HT1080 (cell line): ENCODE measurements around the gene KCNAB2. TPM values are rescaled to one million over a fixed set of nuclear protein-coding genes. Genes with fewer than 3 reads are reported as not detected.
"Not testable (repeated sequence)": the region's sequence is repeated elsewhere in the genome, so short reads cannot be mapped to it uniquely, and the experiment has no call there.

Experiments
- DNase-seq: peaks from one replicate; pipeline ENCODE4 v3.0.0-alpha.2; 2015; ENCODE audit warnings: low read depth
- total RNA-seq: library from RNA; depleted of rRNA; stranded (reverse); fragments of >200 nt; shearing (Covaris generic); gene quantifications from 2 replicates; pipeline ENCODE4 v1.2.3, GENCODE V29; 2014

KCNAB2 gene
- total RNA-seq, 1 experiment from 2014 or later: 31.6 TPM

DNA sequence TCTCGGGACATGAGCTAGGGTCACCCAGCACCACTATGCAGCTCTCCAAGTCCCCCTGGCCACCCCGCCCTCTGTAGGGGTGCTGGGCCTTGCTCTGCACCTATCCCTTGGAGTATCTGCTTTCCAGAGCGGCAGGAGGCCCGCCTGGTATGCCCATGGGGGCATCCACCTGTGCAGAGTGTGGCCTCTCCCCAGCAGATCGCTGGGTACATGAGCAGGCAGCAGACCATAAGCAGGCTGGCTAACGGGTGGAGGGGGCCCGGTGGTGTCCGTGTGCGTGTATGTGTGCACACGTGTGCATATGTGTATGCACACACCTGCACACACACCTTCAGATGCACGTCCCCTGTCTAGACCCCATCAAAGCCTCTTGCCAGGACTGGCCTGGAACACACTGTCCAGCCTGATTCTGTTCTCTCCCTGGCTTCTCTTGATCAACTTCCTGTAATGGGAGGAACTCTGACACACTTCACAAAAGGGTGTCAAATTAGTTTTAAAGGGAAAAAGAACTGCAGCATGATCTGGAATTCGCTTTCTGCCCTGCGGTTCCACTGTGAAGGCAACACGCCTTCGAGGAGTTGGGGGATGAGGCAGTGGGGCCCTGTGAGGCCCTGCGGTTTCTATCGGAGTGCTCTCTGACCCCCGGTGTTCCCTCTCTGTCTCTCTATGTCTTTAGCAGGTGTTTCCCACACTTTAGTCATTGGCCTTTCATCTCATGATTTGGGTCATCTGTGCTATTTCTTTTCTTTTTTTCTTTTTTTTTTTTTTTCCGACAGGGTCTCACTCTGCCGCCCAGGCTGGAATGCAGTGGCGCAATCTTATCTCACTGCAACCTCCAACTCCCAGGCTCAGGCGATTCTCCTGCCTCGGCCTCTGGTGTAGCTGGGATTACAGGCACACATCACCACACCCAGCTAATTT lies 36.3 kb upstream of the KCNAB2 start:
- DNase-seq: no peak

DNA sequence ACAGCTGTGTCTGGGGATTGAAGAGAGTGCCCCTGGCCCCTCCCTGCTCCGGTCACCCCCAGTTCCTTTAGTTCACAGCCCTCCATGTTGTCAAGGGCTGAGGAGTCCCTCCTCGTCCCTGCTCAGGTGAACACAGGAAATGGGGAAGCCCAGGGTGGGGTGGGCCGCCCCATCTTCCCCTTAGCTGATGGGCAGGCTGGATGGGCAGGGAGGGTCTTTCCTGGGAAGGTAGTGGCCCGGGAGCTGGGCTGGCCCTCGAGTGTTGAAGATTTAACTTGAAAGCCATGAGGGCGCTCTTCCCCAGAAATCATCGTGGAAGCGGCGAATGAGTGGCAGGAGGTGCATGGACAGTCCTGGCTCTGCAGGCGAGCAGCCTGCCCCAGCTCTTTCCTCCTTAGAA lies 35.1 kb upstream of the KCNAB2 start:
- DNase-seq: no peak

DNA sequence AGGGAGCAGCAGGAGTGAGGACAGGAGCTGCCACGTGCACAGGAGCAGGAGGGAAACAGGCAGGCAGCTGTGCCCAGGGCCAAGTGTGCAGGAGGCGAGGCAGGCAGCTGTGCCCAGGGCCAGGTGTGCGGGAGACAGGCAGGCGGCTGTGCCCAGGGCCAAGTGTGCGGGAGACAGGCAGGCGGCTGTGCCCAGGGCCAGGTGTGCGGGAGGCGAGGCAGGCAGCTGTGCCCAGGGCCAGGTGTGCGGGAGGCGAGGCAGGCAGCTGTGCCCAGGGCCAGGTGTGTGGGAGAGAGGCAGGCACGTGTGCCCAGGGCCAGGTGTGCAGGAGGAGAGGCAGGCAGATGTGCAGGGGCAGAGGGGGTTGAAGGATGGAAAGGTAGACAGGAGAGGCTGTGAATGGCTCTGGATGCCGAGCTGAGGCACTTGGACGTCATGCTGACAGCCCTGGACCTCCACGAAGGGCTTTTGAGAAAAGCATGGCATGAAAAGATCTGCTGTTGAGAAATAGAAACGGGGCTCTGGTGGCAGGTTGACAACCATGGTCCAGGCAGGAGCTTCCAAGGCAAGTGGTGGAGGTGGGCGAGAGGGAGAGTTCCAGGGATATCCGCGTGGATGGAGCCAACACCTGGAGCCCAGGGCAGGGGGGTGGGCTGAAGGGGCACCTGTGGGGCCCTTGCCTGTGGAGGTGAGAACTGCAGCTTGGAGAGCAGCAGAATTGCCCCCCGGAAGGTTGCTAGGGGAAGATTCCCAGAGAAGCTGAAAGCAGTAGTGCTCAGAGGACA lies 34.3 kb upstream of the KCNAB2 start:
- DNase-seq: no peak

DNA sequence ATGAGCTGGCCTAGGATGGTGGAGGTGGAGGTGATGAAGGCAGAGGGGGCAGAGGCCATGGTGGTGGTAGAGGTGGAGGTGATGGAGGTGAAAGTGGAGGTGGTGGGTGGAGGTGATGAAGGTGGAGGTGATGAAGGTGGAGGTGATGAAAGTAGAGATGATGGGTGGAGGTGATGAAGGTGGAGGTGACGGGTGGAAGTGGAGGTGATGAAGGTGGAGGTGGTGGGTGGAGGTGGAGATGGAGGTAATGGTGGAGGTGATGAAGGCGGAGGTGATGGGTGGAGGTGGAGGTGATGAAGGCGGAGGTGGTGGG lies 33.8 kb upstream of the KCNAB2 start:
- no peak for DNase-seq

DNA sequence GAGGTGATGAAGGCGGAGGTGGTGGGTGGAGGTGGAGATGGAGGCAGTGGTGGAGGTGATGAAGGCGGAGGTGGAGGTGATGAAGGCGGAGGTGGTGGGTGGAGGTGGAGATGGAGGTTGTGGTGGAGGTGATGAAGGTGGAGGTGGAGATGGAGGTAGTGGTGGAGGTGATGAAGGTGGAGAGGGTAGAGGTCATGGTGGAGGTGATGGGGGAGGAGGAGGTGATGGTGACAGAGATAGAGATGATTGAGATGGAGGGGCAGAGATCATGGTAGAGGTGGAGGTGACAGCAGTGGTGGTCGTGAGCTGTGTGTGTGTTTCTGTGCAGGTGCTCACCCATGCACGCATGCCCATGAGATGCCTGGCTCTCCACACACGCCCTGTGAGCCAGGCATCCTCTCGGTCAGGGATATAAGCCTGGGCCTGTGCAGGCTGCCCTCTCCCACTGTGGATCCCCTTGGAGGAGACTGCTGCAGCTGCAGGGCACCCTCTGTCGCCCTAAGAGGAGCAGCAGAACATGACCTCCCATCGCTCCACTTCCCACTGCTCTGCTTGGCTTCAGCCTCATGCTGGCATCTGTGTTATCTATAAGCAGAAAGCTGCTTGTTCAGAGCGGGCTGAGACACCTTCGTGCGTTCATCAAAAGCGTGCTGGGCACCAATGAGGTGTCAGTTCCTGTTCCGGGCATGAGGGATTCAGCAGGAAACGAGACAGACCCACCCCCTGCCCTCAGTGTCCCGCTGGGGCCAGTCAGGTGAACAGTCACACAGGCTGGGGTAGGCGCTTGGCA lies 33.0 kb upstream of the KCNAB2 start:
- DNase-seq: no peak

DNA sequence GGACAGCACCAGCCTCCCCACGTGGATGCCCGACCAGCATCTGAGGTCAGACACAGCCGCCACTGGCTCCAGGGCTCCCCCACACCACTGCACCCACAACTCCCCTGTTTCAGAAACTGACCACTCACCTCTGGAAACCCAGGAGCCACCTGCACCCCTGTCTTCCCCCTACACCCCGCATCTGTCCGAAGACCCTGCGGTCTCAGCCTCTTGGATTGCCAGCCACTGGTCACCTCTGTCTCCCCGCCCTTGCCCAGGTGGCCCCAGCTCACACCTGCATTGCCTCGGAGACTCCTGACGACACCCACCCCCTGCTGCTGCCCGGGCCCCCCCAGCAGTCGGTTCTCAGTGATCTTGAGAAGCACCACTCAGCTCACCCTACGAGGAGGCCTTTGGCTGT lies 32.2 kb upstream of the KCNAB2 start:
- DNase-seq: no peak

DNA sequence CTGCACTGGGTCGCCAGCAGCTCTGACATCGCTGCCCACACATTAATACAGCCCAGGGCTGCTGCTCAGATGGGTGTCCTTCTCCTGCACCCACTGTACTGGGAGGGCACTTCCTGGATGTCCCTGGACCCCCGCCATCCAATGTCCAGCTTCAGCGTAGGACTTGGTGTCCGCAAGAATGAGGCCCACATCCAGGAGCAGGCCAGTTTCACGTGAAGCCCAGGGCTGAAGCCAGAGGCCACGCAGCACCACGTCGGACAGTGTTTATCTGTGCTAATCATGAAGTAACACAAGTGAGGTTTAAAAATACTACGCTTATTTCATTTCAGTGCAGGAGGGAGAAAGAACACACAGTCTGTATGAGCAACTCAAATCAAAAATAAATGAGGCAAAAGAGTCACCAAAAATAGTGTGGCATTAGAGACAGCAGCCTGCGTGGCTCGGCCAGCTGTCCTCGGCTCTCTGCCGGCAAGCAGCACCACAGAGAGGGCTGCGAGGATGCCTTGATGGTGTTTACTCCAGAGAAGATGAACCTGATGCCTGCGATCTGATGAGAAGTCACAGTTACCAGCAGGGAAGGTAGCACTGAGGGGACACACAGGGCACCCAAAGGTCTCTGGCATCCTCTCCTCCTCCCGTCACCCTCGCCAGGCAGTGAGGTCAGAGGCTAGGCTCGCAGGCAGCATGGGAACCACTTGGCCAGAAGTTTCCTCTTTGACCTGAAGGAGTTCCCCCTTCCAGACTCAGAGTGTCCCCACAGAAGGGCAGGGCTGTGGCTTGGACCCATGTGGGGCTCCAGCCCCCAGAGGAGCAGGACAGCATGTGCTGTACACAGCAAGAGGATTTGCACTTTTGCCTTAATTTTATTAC lies 31.3 kb upstream of the KCNAB2 start:
- no peak for DNase-seq

DNA sequence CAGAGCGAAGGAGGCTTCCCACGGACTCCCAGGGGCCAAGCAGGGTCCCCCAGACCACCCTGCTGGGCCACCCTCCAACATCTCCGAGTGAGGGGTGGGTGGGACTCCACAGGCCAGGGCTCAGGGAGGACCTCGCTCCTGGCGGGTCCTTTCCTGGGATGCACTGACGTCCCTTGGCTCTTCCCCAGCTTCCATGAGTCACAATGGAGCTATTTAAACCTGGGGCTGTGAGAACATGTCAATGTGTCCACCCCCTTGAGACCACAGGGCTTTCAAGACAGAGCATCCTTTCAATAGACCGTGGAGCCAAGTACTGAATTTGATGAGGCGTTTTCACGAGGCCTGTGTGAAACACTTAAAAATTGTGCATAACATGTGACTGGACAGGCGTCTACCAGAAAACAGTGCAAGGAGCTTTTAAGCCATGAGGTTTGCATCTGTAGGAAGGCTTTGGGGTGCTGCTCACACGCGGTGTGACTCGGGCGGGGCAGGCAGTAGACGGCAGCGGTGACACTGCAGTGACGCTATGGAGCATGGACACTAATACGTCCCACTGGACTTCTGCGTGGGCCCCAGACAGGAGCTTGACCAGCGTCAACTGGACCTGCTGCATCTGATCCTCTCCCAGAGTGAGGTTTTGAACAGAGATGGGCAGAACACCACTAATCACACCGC lies 29.4 kb upstream of the KCNAB2 start:
- DNase-seq: peak; percentile 92

DNA sequence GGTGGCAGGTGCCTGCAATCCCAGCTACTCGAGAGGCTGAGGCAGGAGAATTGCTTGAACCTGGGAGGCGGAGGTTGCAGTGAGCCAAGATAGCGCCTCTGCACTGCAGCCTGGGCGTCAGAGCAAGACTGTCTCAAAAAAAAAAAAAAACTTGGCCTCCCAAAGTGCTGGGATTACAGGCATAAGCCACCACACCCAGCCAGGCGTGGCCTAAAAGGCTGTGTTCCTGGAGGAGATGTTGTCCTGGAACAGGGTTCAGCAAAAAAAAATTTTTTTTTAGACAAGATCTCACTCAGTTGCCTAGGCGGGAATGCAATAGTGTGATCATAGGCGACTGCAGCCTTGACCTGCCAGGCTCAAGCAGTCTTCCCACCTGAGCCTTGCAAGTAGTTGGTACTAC lies 28.0 kb upstream of the KCNAB2 start:
- not testable (repeated sequence) for DNase-seq

DNA sequence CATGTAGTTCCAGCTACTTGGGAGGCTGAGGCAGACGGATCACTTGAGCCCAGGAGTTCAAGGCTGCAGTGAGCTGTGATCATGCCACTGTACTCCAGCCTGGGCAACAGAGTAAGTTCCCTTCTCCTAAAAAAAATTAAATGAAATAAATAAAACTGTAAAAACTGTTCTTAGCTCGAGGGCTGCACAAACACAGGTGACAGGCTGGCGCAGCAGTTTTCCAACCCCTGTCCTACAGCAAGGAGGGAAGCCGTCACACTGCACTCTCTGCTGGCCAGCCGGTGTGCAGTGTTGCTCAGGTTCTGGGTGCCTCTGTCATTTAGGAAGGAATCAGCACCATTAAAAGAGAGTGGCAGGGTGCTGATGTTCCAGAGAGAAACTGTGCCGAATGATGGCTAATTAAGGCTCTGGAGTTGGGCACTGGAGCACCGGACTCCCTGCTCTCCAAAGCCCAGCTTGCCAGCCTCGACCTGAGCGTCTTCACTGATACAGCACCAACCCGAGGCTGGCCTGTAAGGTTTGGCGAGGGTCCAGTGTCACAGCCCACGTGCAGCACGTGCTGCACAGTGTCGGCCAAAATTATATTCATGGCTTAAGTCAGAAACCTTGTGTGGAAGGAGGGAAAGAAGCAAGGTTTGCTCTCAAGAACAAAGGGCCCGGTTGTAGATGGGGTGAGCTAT lies 26.4 kb upstream of the KCNAB2 start:
- DNase-seq: no peak

DNA sequence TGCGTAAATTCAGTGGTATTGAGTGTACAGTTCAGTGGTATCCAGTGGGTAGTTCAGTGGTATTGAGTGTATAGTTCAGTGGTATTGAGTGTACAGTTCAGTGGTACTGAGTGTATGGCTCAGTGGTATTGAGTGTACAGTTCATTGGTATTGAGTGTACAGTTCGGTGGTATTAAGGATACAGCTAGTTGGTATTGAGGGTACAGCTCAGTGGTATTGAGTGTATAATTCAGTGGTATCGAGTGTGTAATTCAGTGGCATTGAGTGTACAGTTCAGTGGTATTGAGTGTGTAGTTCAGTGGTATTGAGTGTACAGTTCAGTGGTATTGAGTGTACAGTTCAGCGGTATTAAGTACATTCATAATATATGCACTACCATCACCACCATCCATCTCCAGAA lies 23.5 kb upstream of the KCNAB2 start:
- DNase-seq: no peak

DNA sequence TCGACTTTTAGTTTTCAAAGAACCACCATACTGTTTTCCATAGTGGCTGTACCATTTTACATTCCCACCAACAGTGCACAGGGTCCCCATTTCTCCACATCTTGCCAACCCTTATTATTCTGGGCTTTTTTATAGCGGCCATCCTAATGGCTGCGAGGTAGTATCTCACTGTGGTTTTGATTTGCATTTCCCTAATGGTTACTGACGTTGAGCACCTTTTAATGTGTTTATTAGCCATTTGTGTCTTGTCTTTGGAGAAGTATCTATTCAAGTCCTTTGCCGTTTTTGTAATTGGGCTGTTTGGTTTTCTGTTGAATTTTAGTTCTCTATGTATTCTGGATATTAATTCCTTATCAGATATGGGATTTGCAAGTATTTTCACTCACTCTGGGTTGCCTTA lies 22.3 kb upstream of the KCNAB2 start:
- no peak for DNase-seq

DNA sequence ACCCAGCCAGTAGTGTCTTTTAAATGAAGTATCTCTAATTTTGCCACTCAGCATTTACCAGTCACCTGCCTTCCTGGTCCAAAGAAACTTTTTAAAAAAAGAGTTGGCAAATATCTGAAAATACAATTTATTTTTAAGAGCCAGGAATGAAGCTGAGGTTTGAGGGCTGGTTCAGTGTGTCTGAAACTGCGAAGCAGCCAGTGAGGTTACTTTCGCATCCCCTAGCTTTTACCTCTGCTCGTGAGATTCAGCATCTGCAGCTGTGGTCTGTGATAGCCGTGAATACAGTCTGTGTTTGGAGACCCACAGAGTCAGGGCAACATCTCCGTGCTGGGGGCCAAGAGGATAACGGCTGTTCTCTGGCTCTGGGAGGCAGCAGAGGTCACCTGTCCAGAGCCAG lies 21.3 kb upstream of the KCNAB2 start:
- no peak for DNase-seq

DNA sequence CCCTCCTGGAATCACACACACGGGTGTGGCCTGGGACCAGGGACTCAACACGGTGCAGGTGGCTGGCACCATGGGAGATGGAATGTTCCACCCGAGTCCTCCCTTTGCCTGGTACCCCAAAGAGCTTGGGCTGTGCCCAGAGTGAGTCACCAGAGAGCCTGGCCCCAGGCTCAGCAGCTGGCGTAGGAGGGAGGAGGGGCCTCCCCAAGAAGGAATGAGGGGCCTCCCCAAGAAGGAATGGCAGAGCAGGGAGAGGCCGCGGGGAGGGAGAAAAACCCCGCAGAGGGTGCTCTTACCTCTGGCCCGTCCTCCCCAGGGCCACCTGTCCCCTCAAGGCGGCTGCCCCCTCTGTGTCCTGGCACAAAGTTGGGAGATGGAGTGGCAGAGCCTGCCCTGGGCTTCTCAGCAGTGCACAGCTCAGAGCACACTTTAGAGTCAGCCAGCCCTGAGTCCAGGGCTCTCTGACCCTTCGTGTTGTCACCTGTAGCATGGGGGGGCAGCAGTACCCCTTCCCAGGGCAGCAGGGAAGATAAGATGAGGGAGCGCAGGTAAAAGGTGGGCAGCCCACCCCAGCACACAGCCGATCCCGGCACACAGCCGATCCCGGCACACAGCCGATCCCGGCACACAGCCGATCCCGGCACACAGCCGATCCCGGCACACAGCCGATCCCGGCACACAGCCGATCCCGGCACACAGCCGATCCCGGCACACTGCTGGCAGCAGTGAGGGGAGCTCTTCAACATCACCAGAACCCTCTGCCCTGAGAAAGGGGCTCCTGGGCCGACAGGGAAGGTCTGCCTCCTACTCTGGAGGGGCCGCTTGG lies 20.2 kb upstream of the KCNAB2 start:
- DNase-seq: no peak

DNA sequence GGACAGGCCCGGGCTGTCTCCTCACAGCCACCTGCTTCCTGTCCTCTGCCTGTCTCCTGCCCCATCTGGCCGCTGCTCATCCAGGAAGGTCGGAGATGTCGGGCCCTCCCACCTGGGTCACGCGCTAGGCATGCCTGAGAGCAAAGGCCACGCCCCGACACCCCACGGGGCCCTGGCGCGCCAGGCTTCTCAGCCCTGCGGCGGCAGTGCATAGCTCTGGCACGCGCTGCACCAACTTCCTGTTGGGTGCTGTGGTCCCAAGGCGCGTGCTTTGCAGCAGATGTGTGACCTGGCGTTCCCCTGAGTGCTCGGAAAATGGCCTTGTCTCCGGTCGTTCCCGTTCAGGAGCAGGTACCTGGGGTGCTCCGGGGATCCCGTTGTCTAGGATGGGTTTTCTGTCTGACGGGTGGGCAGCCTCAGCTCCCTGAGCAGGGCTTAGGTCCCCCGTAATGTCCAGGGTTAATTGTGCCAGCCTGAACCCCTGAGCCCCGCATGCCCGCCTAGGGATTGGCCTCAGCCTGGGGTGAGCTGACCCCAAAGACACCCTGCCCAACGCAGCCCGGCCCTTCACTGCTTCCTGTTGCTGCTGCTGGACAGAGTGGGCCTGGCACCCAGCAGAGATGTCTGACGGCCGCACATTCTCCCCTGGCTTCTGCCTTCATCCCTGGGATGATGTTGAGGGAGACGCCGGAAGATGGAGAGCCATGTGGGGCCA lies 19.4 kb upstream of the KCNAB2 start:
- DNase-seq: peak; percentile 82

DNA sequence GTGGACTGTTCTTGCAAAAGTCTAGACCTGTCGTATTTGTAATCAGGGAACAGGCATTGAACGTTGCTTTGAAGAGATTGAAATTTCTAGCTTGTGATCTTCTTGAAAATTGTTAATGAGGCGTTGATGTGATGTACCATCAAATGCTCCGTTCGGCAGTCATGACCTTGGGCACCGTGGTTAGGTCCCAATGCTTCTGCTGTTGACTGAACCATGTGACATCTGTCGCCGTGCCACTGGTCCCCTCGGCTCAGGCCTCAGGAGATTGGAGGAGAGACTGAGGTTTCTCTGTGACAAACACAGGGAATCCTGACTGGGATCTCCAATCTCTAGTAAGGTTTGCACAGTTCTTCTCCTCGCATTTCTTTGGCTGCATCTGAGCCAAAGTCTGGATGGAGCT lies 18.1 kb upstream of the KCNAB2 start:
- no peak for DNase-seq

DNA sequence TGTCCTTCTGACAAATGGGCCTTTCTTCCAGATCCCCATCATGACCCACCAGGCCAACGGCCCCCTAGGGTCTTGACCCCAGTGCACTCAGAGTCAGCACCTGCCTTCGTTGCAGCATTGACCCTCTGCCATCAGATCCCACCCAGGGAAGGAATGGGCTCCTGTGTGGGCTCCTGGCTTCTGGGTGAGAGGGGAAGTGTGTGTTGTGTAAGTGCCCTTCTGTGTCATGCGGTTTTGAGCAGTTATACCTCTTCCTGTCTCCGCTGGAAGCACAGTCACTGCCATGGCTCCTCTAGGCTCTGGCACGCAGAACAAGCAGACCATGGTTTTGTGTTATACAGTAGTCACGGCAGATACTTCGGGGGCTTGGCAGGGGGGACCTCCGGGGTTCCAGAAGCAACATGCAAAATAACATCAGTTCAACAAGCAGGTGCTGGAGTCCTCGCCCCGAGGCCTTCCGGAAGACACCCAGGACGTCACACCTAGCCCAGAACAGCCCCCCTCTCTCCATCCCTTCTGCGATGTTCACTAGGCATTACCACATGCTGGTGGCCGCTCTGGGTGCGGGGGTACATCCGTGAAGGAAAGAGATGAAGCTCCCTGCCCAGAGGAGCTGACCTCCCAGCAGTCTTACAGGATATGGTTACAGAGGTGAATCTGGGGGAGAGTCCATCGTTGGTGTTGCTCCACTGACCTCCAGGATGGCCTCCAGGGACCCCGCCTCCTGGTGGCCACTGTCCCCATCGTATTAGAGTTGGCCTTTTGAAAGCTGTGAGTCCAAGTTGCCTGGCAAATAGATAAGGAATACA lies 17.4 kb upstream of the KCNAB2 start:
- peak; percentile 78 for DNase-seq
